ENCODE measurements around the gene KDM2B.
A peak's percentile ranks its signal among the peaks of the same experiment; 100 is the strongest.

Gene KDM2B

DNA sequence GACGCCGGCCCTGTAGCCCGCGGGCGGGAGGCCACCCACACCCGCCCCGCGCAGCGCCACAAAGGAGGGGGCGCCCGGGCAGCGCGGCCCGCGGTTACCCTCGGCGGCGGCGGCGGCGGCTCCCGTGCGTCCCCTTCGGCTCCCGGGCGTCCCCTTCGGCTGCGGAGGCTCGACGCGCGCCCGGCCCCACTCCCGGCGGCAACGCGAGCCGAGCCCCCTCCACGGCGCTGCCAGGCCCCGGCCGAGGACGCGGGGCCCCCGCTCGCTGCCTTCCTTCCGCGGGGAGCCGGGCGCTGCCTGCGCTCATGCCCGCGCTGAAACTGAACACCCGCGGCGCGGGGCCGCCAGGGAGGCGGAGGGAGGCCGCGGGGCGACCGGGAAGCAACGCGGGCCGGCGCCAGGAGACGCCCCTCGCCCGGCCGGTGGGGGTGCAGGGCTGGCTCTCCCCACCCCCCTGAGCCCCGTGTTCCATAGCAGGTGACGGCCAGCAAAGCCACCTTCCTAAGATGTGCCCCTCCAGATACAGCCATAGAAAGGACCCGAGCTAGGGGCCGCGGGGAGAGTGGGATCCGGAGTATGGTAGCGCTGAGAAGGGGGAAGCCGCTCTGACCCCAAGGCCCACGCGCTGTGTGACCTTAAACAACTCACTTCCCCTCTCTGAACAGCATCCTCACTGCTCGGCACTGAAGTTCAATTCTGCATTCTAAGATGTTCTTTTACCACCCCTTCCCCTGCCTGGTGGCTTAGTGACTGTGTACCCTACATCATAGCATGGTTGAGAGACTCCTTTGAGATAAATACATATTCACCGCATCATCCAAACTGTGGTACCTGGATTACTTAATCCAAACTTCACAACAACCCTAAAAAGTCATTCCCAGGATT is 42.8 kb downstream of the KDM2B start:
- Histone ChIP-seq H3K9me3 (ENCODE audit: low read length) (no peaks in the 10 kb centered on the region), H3K4me1 (ENCODE audit: insufficient read depth, low read length) (peaks cover 34% of the 10 kb centered on the region), H3K4me3 (ENCODE audit: low read length) (peak overlapping the region; percentile 55), H3K27me3 (ENCODE audit: insufficient read depth, low read length) (no peaks in the 10 kb centered on the region), H2AFZ (ENCODE audit: low read depth, low read length) (peak overlapping the region; percentile 66), H3K36me3 (ENCODE audit: insufficient read depth, low read length) (peaks cover 10% of the 10 kb centered on the region)

DNA sequence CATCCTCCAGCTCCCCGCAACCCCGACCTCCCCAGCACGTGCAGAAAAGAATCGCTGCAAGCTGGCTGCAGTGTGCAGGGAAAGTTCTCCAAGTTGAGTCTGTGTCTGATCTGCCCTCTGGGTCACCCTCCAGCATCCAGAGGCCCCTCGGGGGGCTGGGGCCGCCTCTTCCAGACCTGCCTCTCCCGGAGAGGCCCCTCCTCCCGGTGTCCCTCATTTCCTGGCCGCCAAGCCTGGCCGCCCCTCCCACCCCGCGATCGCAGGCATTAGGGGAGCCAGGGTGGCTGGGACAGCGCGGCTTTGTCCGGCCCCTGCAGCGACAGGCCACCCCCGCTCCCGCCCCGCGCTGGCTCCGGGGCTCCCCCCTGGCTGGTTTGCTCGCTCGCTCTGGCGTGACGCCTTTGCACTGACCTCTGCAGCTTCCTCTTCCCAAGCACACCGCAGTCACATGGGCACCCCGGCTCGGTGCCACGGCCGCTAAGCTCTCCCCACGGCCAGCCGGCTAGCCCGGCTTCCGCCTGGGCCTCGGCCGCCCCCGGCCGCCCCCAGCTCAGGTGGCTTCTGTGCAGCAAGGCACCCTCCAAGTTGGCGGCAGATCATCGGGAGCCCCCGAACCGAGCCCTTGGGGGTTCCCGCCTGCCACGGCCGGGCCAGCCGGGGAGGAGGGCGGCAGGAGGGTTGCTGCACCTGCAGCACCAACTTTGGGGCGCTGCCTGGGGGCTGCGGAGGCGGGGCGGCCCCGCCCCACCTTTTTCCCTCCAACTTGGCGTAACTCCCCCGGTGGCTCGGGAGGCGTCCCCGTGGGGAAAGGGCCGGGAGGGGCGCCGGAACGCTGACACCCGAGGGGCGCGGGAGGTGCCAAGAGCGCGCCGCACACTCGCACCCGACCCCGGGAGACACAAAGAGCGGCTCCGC is 43.7 kb downstream of the KDM2B start:
- H3K4me3 ChIP-seq (ENCODE audit: low read length): peak overlapping the region; percentile 55
- H3K27me3 ChIP-seq (ENCODE audit: insufficient read depth, low read length): no peaks in the 10 kb centered on the region
- H2AFZ ChIP-seq (ENCODE audit: low read depth, low read length): peak overlapping the region; percentile 63
- peaks cover 34% of the 10 kb centered on the region for H3K4me1 ChIP-seq (ENCODE audit: insufficient read depth, low read length)
- peaks cover 20% of the 10 kb centered on the region for H3K36me3 ChIP-seq (ENCODE audit: insufficient read depth, low read length)
- no peaks in the 10 kb centered on the region for H3K9me3 ChIP-seq (ENCODE audit: low read length)

DNA sequence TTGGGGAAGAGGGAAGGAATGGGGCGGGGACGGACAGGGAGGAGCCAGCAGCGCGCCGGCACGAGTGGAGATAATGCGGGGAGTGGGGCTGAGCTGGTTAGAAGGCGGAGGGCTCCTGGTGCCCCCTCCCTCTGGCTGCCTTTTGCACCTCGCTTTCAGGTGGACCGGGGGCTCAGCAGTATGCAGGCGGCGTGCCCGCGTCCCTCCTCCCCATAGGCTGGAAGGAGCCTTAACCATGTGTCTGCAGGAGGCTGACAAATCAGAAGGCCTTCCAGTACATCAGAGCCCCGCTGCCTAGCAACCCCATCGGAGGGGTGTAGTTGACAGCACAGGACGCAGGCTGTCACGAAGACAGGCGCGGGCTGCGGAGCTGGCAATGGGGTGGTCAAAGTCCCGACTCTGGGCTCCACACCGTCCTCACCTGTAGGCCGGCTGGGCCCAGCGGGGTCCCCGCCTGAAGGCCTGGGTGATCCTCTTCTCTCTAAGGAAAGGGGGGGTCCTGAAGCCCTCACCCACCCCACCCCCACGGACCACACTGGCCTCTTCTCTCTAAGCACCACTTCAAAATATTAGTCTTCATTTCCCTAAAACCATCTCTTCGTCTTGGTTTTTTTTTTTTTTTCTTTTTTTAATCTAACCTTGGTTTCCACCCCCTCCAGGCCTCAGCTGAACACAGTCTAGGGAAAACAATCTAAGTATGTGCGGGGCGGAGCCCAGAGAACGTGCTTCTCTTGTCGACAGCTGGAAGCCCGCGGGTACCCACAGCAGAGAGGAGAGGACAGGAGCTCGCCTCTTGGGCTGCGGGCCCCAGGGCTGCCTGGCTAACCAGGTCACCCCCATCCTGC is 44.5 kb downstream of the KDM2B start:
- H3K4me1 ChIP-seq (ENCODE audit: insufficient read depth, low read length): peaks cover 34% of the 10 kb centered on the region
- no peaks in the 10 kb centered on the region for H3K27me3 ChIP-seq (ENCODE audit: insufficient read depth, low read length)
- peaks cover 28% of the 10 kb centered on the region for H3K36me3 ChIP-seq (ENCODE audit: insufficient read depth, low read length)
- H2AFZ ChIP-seq (ENCODE audit: low read depth, low read length): peak overlapping the region; percentile 63
- H3K4me3 ChIP-seq (ENCODE audit: low read length): peak overlapping the region; percentile 55
- H3K9me3 ChIP-seq (ENCODE audit: low read length): no peaks in the 10 kb centered on the region

DNA sequence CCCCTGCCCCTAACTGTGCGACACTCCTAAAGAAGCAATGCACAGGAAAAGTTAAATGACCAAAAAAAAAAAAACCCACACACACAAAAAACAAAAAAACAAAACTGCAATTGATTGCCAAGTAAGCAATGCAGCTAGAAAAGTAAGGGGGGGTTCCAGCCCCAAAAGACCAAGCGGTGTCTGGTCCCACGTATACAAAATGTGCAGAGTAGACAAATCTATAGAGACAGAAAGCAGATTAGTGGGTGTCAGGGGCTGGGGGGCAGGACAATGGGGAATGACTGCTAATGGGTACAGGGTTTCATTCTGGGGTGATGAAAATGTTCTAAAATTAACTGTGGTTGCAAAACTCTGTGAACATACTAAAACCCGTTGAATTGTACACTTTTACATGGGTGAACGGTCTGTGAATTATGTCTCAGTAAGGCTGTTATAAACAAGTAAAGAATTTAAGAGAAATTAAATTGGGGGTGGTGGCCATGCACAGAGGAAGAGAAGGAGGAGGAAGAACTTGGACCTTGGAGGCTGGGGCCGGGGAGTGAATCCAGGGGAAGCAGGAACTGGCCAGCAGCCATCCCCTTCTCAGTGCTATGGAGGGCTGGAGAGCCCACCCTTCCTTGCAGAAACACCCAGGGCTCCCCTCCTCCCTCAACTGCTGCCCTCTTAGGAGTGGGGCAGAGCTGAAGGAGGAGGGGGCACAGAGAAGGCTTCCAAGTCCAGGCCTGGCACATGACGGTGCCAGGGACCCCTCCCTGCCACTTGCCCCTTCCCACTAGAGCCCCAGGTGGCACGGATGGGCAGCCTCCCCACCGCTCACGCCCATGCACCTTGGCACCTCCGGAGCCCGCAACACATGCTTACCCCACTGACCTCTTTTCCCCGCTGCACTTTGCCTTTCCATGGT is 45.4 kb downstream of the KDM2B start:
- peak overlapping the region; percentile 55 for H3K4me3 ChIP-seq (ENCODE audit: low read length)

GRCh38 chr12:121534495-121535148 is 46.2 kb downstream of the KDM2B start:
- H3K27me3 ChIP-seq (ENCODE audit: insufficient read depth, low read length): no peaks in the 10 kb centered on the region
- H3K9me3 ChIP-seq (ENCODE audit: low read length): no peaks in the 10 kb centered on the region
- peaks cover 29% of the 10 kb centered on the region for H3K36me3 ChIP-seq (ENCODE audit: insufficient read depth, low read length)
- H3K4me1 ChIP-seq (ENCODE audit: insufficient read depth, low read length): peaks cover 36% of the 10 kb centered on the region
- H3K4me3 ChIP-seq (ENCODE audit: low read length): no peak overlapping the region
- no peak overlapping the region for H2AFZ ChIP-seq (ENCODE audit: low read depth, low read length)

More for the DNA sequence above, 45.4 kb downstream of the KDM2B start:
- H3K9me3 ChIP-seq (ENCODE audit: low read length): no peaks in the 10 kb centered on the region
- peaks cover 29% of the 10 kb centered on the region for H3K36me3 ChIP-seq (ENCODE audit: insufficient read depth, low read length)
- H3K4me1 ChIP-seq (ENCODE audit: insufficient read depth, low read length): peaks cover 36% of the 10 kb centered on the region
- no peaks in the 10 kb centered on the region for H3K27me3 ChIP-seq (ENCODE audit: insufficient read depth, low read length)
- peak overlapping the region; percentile 30 for H2AFZ ChIP-seq (ENCODE audit: low read depth, low read length)

DNA sequence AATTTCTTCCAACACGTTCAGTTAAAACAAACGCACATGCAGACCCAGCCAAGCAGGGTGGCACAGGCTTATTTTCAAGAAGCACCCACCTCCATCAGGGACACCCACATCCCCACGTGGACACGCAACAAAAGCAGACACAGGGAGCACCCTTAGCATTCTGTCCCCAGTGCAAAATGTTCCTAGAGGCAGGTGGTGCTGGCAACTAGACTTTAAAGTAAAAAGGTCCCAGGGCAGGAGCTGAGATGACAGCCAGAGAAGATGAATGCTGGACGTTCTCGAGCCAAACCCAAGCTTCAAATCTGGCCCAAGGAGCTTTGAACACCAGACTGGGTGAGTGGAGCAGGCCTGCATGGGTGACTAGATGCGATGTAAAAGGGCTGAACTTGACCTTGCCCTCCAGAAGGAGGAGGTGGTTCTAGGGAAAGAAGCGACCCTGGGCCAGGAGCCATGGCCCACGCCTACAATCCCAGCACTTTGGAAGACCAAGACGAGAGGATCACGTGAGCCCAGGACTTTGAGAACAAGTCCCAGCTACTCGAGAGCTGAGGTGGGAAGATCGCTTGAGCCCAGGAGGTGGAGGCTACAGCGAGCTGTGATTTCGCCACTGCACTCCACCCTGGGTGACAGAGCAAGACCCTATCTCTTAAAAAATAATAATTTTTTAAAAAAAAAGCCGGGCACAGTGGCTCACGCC is 47.3 kb downstream of the KDM2B start:
- Histone ChIP-seq H3K4me1 (ENCODE audit: insufficient read depth, low read length) (peaks cover 34% of the 10 kb centered on the region), H3K4me3 (ENCODE audit: low read length) (no peak overlapping the region), H3K36me3 (ENCODE audit: insufficient read depth, low read length) (peaks cover 33% of the 10 kb centered on the region), H2AFZ (ENCODE audit: low read depth, low read length) (no peak overlapping the region), H3K9me3 (ENCODE audit: low read length) (no peaks in the 10 kb centered on the region), H3K27me3 (ENCODE audit: insufficient read depth, low read length) (no peaks in the 10 kb centered on the region)

- Histone ChIP-seq H3K4me3 (ENCODE audit: low read length) (no peak overlapping the region), H3K27me3 (ENCODE audit: insufficient read depth, low read length) (no peaks in the 10 kb centered on the region), H3K9me3 (ENCODE audit: low read length) (no peaks in the 10 kb centered on the region), H2AFZ (ENCODE audit: low read depth, low read length) (no peak overlapping the region), H3K36me3 (ENCODE audit: insufficient read depth, low read length) (peaks cover 35% of the 10 kb centered on the region), H3K4me1 (ENCODE audit: insufficient read depth, low read length) (peaks cover 30% of the 10 kb centered on the region)
Observed at GRCh38 chr12:121532503-121533393, 48.1 kb downstream of the KDM2B start.

DNA sequence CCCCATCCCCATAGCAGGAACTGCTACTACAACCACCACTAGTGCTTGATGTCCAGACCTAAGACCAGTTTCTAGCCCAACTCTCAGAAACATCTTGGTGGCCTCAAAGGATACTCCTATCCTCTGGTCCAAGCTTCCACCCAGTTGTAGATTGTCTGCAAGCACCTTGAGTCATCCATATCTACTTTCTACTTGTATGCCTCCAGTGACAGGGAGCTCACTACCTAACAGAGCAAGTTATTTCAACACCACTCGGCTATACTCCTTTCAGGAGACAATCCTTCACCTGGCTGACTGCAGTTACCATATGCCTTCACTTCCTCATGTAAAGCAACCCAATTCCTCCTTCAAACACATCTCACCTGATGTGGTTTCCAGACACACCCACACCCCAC is 49.5 kb downstream of the KDM2B start:
- H2AFZ ChIP-seq (ENCODE audit: low read depth, low read length): no peak overlapping the region
- no peaks in the 10 kb centered on the region for H3K9me3 ChIP-seq (ENCODE audit: low read length)
- peaks cover 36% of the 10 kb centered on the region for H3K36me3 ChIP-seq (ENCODE audit: insufficient read depth, low read length)
- no peak overlapping the region for H3K4me3 ChIP-seq (ENCODE audit: low read length)
- H3K4me1 ChIP-seq (ENCODE audit: insufficient read depth, low read length): peaks cover 23% of the 10 kb centered on the region
- no peaks in the 10 kb centered on the region for H3K27me3 ChIP-seq (ENCODE audit: insufficient read depth, low read length)

GRCh38 chr12:121530600-121531355 is 50.0 kb downstream of the KDM2B start:
- Histone ChIP-seq H3K36me3 (ENCODE audit: insufficient read depth, low read length) (peaks cover 36% of the 10 kb centered on the region), H3K9me3 (ENCODE audit: low read length) (no peaks in the 10 kb centered on the region), H3K4me3 (ENCODE audit: low read length) (no peak overlapping the region), H3K27me3 (ENCODE audit: insufficient read depth, low read length) (no peaks in the 10 kb centered on the region), H2AFZ (ENCODE audit: low read depth, low read length) (no peak overlapping the region), H3K4me1 (ENCODE audit: insufficient read depth, low read length) (peaks cover 18% of the 10 kb centered on the region)

DNA sequence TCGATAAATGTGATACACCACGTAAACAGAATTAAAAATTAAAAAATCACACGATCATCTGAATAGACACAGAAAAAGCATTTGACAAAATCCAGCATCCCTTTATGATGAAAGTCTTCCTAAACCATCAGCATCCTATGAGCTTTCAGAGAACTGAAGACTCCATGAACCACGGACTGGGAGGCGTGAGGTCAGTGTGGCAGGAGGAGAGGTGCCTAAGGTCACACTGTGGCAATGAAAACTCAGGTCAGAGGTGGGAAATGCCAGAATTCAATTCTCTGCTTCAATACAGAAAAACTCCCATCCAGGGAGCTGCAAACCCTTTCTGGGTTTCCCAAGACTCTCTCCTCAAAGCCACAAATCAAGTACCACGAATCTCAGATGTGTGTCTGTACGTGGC is 51.6 kb downstream of the KDM2B start:
- no peaks in the 10 kb centered on the region for H3K9me3 ChIP-seq (ENCODE audit: low read length)
- no peak overlapping the region for H3K4me3 ChIP-seq (ENCODE audit: low read length)
- no peaks in the 10 kb centered on the region for H3K27me3 ChIP-seq (ENCODE audit: insufficient read depth, low read length)
- peaks cover 10% of the 10 kb centered on the region for H3K4me1 ChIP-seq (ENCODE audit: insufficient read depth, low read length)
- H3K36me3 ChIP-seq (ENCODE audit: insufficient read depth, low read length): peaks cover 37% of the 10 kb centered on the region
- H2AFZ ChIP-seq (ENCODE audit: low read depth, low read length): no peak overlapping the region
